Neural crest cell (in vitro differentiated cells): ENCODE results near the gene KCNA2. TPM values are rescaled to one million over a fixed set of nuclear protein-coding genes. Genes with fewer than 3 reads are reported as not detected.

Experiments
- DNase-seq: peaks from one replicate; pipeline ENCODE4 v3.0.0; 2021; ENCODE audit warnings: low read depth, mixed read lengths, low spot score
- H3K27ac Mint-ChIP-seq: one replicate; pipeline ENCODE4 v1.8.0; 2021; ENCODE audit warnings: mild to moderate bottlenecking, mixed read lengths; ENCODE audit not compliant: unreplicated experiment
- H3K27me3 Mint-ChIP-seq: 2 replicates; pipeline ENCODE4 v1.8.0; 2021; ENCODE audit warnings: low read depth, mild to moderate bottlenecking, mixed read lengths
- H3K36me3 Mint-ChIP-seq: 2 replicates; pipeline ENCODE4 v1.8.0; 2021; ENCODE audit warnings: low read depth, mild to moderate bottlenecking, mixed read lengths
- H3K4me1 Mint-ChIP-seq: 2 replicates; pipeline ENCODE4 v1.8.0; 2021; ENCODE audit warnings: mixed read lengths
- H3K4me3 Mint-ChIP-seq: one replicate; pipeline ENCODE4 v1.8.0; 2021; ENCODE audit warnings: mild to moderate bottlenecking, mixed read lengths
- H3K9me3 Mint-ChIP-seq: 2 replicates; pipeline ENCODE4 v1.8.0; 2021; ENCODE audit warnings: mixed read lengths
- total RNA-seq: library from RNA; stranded (reverse); gene quantifications from 2 replicates; pipeline ENCODE4 v1.2.1, GENCODE V29; 2021
- TF ChIP-seq, protein P1 (sequence below): fragments of 200-600 bp; sonication (generic); conservative IDR thresholded peaks from 2 replicates; pipeline ENCODE4 v1.5.0; 2021; ENCODE audit warnings: antibody characterized with exemption, mild to moderate bottlenecking

Gene KCNA2
- total RNA-seq, 1 donor from 2014 or later, result 2.5 TPM

DNA sequence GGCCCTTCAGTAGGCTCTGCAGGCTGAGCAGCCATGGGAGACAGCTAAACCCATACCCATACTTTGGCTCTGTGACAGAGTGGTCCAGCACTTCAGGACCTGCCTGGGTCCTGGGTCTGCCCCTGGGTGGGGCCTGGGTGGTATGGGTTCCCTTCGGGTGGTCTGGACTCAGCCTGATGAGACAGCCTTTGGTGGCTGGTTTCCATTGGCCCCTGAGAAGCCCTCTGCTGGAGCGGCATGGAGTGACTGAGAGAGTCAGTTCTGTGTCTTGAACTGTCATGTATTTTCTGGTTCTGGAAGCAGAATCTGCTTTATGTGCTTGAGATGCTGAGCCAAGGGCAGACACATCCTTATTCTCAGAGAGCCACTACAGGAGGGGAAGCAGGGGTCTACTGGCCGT lies 31.3 kb upstream of the KCNA2 start:
- DNase-seq, result no peak
- H3K9me3 Mint-ChIP-seq, result no peaks in the 10 kb centered on the region
- H3K36me3 Mint-ChIP-seq, result no peaks in the 10 kb centered on the region
- H3K4me3 Mint-ChIP-seq, result no peak overlapping the region
- H3K27me3 Mint-ChIP-seq, result peaks cover 46% of the 10 kb centered on the region
- H3K4me1 Mint-ChIP-seq, result no peaks in the 10 kb centered on the region
- TF ChIP-seq, protein P1, sequence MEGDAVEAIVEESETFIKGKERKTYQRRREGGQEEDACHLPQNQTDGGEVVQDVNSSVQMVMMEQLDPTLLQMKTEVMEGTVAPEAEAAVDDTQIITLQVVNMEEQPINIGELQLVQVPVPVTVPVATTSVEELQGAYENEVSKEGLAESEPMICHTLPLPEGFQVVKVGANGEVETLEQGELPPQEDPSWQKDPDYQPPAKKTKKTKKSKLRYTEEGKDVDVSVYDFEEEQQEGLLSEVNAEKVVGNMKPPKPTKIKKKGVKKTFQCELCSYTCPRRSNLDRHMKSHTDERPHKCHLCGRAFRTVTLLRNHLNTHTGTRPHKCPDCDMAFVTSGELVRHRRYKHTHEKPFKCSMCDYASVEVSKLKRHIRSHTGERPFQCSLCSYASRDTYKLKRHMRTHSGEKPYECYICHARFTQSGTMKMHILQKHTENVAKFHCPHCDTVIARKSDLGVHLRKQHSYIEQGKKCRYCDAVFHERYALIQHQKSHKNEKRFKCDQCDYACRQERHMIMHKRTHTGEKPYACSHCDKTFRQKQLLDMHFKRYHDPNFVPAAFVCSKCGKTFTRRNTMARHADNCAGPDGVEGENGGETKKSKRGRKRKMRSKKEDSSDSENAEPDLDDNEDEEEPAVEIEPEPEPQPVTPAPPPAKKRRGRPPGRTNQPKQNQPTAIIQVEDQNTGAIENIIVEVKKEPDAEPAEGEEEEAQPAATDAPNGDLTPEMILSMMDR, result no peak
- no peak overlapping the region for H3K27ac Mint-ChIP-seq

DNA sequence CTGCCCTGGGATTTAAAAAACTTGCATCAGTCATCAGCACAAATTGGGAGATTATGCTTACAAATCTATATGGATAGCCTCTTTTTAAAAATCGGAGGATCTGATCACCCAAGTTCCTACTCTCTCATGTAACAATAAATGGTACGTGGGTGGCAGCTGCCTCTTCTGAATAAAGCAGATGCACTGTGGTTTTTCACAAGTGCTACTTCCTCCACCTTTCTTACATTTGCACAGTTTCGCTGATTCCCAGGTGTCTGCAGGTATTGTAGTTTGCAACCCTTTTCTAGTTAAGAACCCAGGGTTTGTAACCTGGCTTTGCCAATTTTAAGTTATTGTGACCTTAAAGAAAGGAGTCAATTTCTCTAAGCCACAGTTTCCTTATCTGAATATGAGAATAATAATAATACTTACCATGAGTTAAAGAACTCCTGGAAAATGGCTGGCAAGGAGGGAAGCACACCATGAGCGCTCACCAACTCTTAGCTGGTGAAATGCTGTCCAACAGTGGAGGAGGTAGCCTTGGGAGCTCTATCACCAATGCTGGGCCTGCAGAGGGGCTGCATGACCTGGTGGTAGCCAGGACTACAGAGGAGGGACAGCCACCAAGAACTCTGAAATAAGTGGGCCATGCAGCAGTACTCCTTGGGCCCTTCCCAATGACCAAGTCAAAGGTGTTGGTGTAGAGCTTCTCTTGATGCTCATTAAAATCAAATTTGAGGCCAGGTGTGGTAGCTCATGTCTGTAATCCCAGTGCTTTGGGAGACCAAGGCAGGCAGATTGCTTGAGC lies 30.2 kb upstream of the KCNA2 start:
- Mint-ChIP-seq H3K27ac (no peak overlapping the region), H3K4me3 (no peak overlapping the region), H3K9me3 (no peaks in the 10 kb centered on the region), H3K36me3 (no peaks in the 10 kb centered on the region), H3K4me1 (no peaks in the 10 kb centered on the region), H3K27me3 (peaks cover 41% of the 10 kb centered on the region)
- DNase-seq, result no peak
- TF ChIP-seq, protein P1, result no peak

DNA sequence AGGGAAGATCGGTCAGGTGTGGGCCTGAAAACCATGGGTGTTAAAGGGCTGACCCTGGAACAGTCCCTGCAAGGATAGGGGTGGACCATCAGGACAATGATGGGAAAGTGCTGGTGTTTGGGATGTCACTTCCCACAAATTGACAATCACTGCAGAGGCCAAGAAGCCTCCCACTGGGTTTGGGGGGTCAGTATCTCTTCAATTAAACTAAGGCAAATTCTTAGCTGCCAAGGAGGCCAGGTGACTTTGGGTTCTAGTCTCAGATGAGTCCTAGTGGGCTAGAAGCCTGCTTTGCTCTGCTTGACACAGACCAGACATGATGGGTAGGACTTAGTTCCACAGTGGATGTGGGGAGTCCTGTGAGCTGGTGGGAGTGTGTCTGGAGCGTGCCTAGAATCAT lies 29.3 kb upstream of the KCNA2 start:
- H3K36me3 Mint-ChIP-seq, result no peaks in the 10 kb centered on the region
- H3K4me3 Mint-ChIP-seq, result no peak overlapping the region
- no peak for DNase-seq
- H3K9me3 Mint-ChIP-seq, result no peaks in the 10 kb centered on the region
- H3K27me3 Mint-ChIP-seq, result peaks cover 39% of the 10 kb centered on the region
- H3K4me1 Mint-ChIP-seq, result no peaks in the 10 kb centered on the region
- TF ChIP-seq, protein P1, result no peak
- H3K27ac Mint-ChIP-seq, result no peak overlapping the region

GRCh38 chr1:110634455-110635311 lies 28.5 kb upstream of the KCNA2 start:
- Mint-ChIP-seq H3K27ac (no peak overlapping the region), H3K36me3 (no peaks in the 10 kb centered on the region), H3K4me3 (no peak overlapping the region), H3K4me1 (no peaks in the 10 kb centered on the region), H3K27me3 (peaks cover 33% of the 10 kb centered on the region), H3K9me3 (no peaks in the 10 kb centered on the region)
- TF ChIP-seq, protein P1, result no peak
- no peak for DNase-seq

- H3K4me1 Mint-ChIP-seq, result no peaks in the 10 kb centered on the region
- TF ChIP-seq, protein P1, result no peak
- H3K9me3 Mint-ChIP-seq, result no peaks in the 10 kb centered on the region
- no peak overlapping the region for H3K4me3 Mint-ChIP-seq
- peaks cover 31% of the 10 kb centered on the region for H3K27me3 Mint-ChIP-seq
- no peaks in the 10 kb centered on the region for H3K36me3 Mint-ChIP-seq
- DNase-seq, result no peak
- no peak overlapping the region for H3K27ac Mint-ChIP-seq
Observed at GRCh38 chr1:110634086-110634454, 27.9 kb upstream of the KCNA2 start.
